SU-DHL-6 (cell line): ENCODE data around the gene C9orf43.

Experiments
- H2AFZ ChIP-seq: fragments of 200-600 bp; sonication (generic); 2 replicates; pipeline ENCODE4 v1.6.1; 2014; ENCODE audit warnings: low read depth, mild to moderate bottlenecking, moderate library complexity, mixed read lengths, antibody characterized with exemption, low read length; ENCODE audit not compliant: severe bottlenecking
- H3F3A ChIP-seq: fragments of 200-600 bp; shearing (Covaris generic); 2 replicates; pipeline ENCODE4 v1.6.0; 2016; ENCODE audit warnings: antibody characterized with exemption, mild to moderate bottlenecking; ENCODE audit not compliant: insufficient read depth
- H3K27ac ChIP-seq: fragments of 200-600 bp; sonication (generic); 2 replicates; pipeline ENCODE4 v1.5.1; 2016; ENCODE audit warnings: low read depth, mild to moderate bottlenecking, low read length, moderate library complexity, mixed read lengths
- H3K27me3 ChIP-seq: fragments of 200-600 bp; sonication (generic), shearing (Covaris generic); 2 replicates; pipeline ENCODE4 v1.6.0; 2014; ENCODE audit warnings: mild to moderate bottlenecking, low read length
- H3K36me3 ChIP-seq: fragments of 200-600 bp; sonication (generic); 2 replicates; pipeline ENCODE4 v1.6.1; 2014; ENCODE audit warnings: mild to moderate bottlenecking, low read length, mixed read lengths
- H3K4me2 ChIP-seq: fragments of 300-600, 200-600 bp; shearing (Covaris generic), sonication (generic); 2 replicates; pipeline ENCODE4 v1.6.0; 2014; ENCODE audit warnings: low read length, low read depth, mild to moderate bottlenecking; ENCODE audit not compliant: poor library complexity, severe bottlenecking
- H3K4me3 ChIP-seq: fragments of 200-600 bp; sonication (generic); 2 replicates; pipeline ENCODE4 v1.5.1; 2014; ENCODE audit warnings: antibody characterized with exemption, low read length, mild to moderate bottlenecking, mixed read lengths; ENCODE audit not compliant: insufficient read depth, poor library complexity, severe bottlenecking
- H3K79me2 ChIP-seq: fragments of 200-600 bp; sonication (generic); 2 replicates; pipeline ENCODE4 v1.6.1; 2014; ENCODE audit warnings: mild to moderate bottlenecking, low read length, moderate library complexity; ENCODE audit not compliant: insufficient read depth
- H3K9ac ChIP-seq: fragments of 200-600 bp; sonication (generic); 2 replicates; pipeline ENCODE4 v1.7.0; 2014; ENCODE audit warnings: mild to moderate bottlenecking, low read length
- H3K9me2 ChIP-seq: fragments of 200-600 bp; sonication (generic); replicated peaks from 2 replicates; pipeline ENCODE4 v1.6.1; 2014; ENCODE audit warnings: low read length; ENCODE audit not compliant: insufficient read depth
- H3K9me3 ChIP-seq: fragments of 200-600 bp; sonication (generic); 2 replicates; pipeline ENCODE4 v1.6.1; 2014; ENCODE audit warnings: low read length, mixed read lengths; ENCODE audit not compliant: insufficient read depth
- H4K20me1 ChIP-seq: fragments of 200-600 bp; sonication (generic); 2 replicates; pipeline ENCODE4 v1.6.1; 2014; ENCODE audit warnings: low read depth, mild to moderate bottlenecking, antibody characterized with exemption, low read length, moderate library complexity, mixed read lengths
- EZH2phosphoT487 ChIP-seq: fragments of 200-600 bp; sonication (generic), shearing (Covaris generic); conservative IDR thresholded peaks from 2 replicates; pipeline ENCODE4 v1.6.1; 2018; ENCODE audit warnings: mild to moderate bottlenecking, antibody characterized with exemption, low read length, moderate library complexity, mixed read lengths
- TF ChIP-seq, protein P1 (sequence below): fragments of 200-600 bp; sonication (generic); IDR thresholded peaks from one replicate; pipeline ENCODE4 v1.5.1; 2017; ENCODE audit warnings: antibody characterized with exemption, mild to moderate bottlenecking, low read length, moderate library complexity; ENCODE audit not compliant: insufficient read depth, poor library complexity, severe bottlenecking

Gene C9orf43

DNA sequence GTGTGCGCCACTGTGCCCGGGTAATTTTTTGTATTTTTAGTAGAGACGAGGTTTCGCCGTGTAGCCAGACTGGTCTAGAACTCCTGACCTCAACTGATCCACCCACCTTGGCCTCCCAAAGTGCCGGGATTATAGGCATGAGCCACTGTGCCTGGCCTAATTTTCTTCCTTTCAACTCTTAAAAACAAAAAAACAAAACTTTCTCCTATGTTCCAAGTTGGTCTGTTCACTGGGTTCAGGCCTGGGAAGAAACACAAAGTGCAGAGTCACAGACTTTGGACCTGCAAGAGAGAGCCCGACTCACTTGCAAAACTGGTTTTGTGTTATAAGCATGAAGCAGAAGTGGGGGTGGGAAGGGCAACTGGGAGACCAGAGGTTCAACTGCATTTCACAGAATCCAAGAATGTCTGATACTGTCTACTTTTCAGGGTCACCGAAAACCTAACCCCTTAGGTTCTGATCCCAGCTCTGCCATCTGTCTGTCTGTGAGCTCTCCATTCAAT is 28.6 kb upstream of the C9orf43 start:
- no peak overlapping the region for H3K27ac ChIP-seq
- no peak for TF ChIP-seq EZH2phosphoT487
- TF ChIP-seq, protein P1, sequence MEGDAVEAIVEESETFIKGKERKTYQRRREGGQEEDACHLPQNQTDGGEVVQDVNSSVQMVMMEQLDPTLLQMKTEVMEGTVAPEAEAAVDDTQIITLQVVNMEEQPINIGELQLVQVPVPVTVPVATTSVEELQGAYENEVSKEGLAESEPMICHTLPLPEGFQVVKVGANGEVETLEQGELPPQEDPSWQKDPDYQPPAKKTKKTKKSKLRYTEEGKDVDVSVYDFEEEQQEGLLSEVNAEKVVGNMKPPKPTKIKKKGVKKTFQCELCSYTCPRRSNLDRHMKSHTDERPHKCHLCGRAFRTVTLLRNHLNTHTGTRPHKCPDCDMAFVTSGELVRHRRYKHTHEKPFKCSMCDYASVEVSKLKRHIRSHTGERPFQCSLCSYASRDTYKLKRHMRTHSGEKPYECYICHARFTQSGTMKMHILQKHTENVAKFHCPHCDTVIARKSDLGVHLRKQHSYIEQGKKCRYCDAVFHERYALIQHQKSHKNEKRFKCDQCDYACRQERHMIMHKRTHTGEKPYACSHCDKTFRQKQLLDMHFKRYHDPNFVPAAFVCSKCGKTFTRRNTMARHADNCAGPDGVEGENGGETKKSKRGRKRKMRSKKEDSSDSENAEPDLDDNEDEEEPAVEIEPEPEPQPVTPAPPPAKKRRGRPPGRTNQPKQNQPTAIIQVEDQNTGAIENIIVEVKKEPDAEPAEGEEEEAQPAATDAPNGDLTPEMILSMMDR, result no peak
- H3K27me3 ChIP-seq, result no peaks in the 10 kb centered on the region
- no peaks in the 10 kb centered on the region for H3F3A ChIP-seq
- no peaks in the 10 kb centered on the region for H4K20me1 ChIP-seq
- H3K9ac ChIP-seq, result no peak overlapping the region
- H3K4me2 ChIP-seq, result no peak overlapping the region
- H3K9me3 ChIP-seq, result no peaks in the 10 kb centered on the region
- no peak overlapping the region for H3K4me3 ChIP-seq
- no peak overlapping the region for H2AFZ ChIP-seq
- H3K79me2 ChIP-seq, result no peaks in the 10 kb centered on the region
- H3K36me3 ChIP-seq, result no peaks in the 10 kb centered on the region
- H3K9me2 ChIP-seq, result no peaks in the 10 kb centered on the region

- TF ChIP-seq, protein P1, result no peak
- TF ChIP-seq EZH2phosphoT487, result no peak
- no peaks in the 10 kb centered on the region for H3K36me3 ChIP-seq
- no peak overlapping the region for H3K27ac ChIP-seq
- H3F3A ChIP-seq, result no peaks in the 10 kb centered on the region
- H2AFZ ChIP-seq, result no peak overlapping the region
- no peaks in the 10 kb centered on the region for H3K79me2 ChIP-seq
- H3K9me2 ChIP-seq, result no peaks in the 10 kb centered on the region
- H4K20me1 ChIP-seq, result no peaks in the 10 kb centered on the region
- no peaks in the 10 kb centered on the region for H3K9me3 ChIP-seq
- H3K27me3 ChIP-seq, result no peaks in the 10 kb centered on the region
- H3K4me2 ChIP-seq, result no peak overlapping the region
- H3K9ac ChIP-seq, result no peak overlapping the region
- H3K4me3 ChIP-seq, result no peak overlapping the region
Measured at GRCh38 chr9:113386571-113387393, 23.8 kb upstream of the C9orf43 start.

DNA sequence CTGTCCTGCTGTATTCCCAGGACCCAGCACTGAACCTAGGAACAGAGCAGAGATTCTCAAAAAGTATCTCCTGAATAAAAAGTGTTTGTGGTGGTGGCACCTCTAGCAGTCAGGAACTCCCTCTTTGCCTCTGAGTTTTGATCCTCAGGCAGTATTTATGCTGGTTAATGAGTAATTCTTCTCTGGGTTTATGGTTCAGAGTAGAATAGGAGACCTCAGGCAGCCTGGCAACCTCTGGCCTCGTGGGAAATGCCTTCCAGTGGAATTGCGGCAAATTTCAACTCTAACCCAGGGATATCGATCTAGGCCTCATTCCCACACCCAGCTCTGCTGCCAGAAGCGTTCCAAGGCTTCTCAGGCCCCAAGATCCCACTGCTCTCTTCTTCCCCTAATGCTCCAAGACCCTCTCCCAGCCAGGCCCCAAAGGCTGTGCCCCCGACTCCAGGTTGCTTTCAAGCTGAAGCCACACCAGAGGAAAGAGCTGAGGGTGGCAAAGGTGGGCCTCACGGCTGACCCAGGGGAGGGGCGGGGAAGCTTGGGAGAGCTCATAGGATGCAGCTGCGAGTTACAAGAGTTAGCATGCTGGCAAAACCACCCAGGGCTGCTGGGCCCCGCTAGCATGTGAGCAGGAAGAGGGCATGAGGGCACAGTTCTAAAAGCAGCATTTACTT is 22.9 kb upstream of the C9orf43 start:
- Histone ChIP-seq H3K4me3 (no peak overlapping the region), H3K4me2 (no peak overlapping the region), H3K9me3 (no peaks in the 10 kb centered on the region), H3K9me2 (no peaks in the 10 kb centered on the region), H4K20me1 (no peaks in the 10 kb centered on the region), H3F3A (no peaks in the 10 kb centered on the region), H3K36me3 (no peaks in the 10 kb centered on the region), H3K9ac (no peak overlapping the region), H3K27ac (no peak overlapping the region), H3K79me2 (no peaks in the 10 kb centered on the region), H3K27me3 (no peaks in the 10 kb centered on the region), H2AFZ (no peak overlapping the region)
- TF ChIP-seq, protein P1, result no peak
